Ishikawa (cell line): ENCODE data around the gene HOXC11.

ENCODE experiments used
- CEBPB ChIP-seq: IDR thresholded peaks from 2 replicates; pipeline ENCODE4 v1.6.1; 2012
- CREB1 ChIP-seq: IDR thresholded peaks from 2 replicates; pipeline ENCODE4 v1.6.1; 2012; ENCODE audit warnings: low read depth
- EGR1 ChIP-seq: IDR thresholded peaks from 2 replicates; pipeline ENCODE4 v1.6.1; 2012
- EP300 ChIP-seq: IDR thresholded peaks from 2 replicates; pipeline ENCODE4 v1.6.1; 2012; ENCODE audit warnings: borderline replicate concordance
- FOXM1 ChIP-seq: IDR thresholded peaks from 2 replicates; pipeline ENCODE4 v1.6.1; 2012; ENCODE audit warnings: low read depth, borderline replicate concordance
- MAX ChIP-seq: IDR thresholded peaks from 2 replicates; pipeline ENCODE4 v1.6.1; 2012
- NFIC ChIP-seq: IDR thresholded peaks from 2 replicates; pipeline ENCODE4 v1.6.1; 2012
- RAD21 ChIP-seq: IDR thresholded peaks from 2 replicates; pipeline ENCODE4 v1.6.1; 2012; ENCODE audit warnings: low read depth
- REST ChIP-seq: IDR thresholded peaks from 2 replicates; pipeline ENCODE4 v1.6.1; 2012; ENCODE audit warnings: low read depth, mild to moderate bottlenecking
- TAF1 ChIP-seq: IDR thresholded peaks from 2 replicates; pipeline ENCODE4 v1.6.1; 2012; ENCODE audit warnings: low read depth, mild to moderate bottlenecking
- TCF12 ChIP-seq: IDR thresholded peaks from 2 replicates; pipeline ENCODE4 v1.6.1; 2012; ENCODE audit warnings: low read depth
- TEAD4 ChIP-seq: IDR thresholded peaks from 2 replicates; pipeline ENCODE4 v1.6.1; 2012
- USF1 ChIP-seq: IDR thresholded peaks from 2 replicates; pipeline ENCODE4 v1.6.1; 2012
- YY1 ChIP-seq: IDR thresholded peaks from 2 replicates; pipeline ENCODE4 v1.6.1; 2012; ENCODE audit warnings: low read depth
- ZBTB7A ChIP-seq: IDR thresholded peaks from 2 replicates; pipeline ENCODE4 v1.6.1; 2012; ENCODE audit warnings: low read depth

The HOXC11 gene

GRCh38 chr12:53998900-53999236, 25.9 kb downstream of the HOXC11 start:
- TF ChIP-seq EGR1 (no peak), TAF1 (no peak), NFIC (no peak), YY1 (no peak), MAX (no peak), TEAD4 (no peak), CREB1 (no peak), RAD21 (no peak), CEBPB (no peak), FOXM1 (no peak), ZBTB7A (no peak), TCF12 (no peak)

GRCh38 chr12:53999559-54000115, 26.7 kb downstream of the HOXC11 start:
- TF ChIP-seq NFIC (no peak), CEBPB (no peak), USF1 (peak; percentile 95), TCF12 (0 out of 2 replicates have a peak, but pooled peaks have one; percentile 5)

GRCh38 chr12:54000116-54001114, 27.5 kb downstream of the HOXC11 start, which contains the start of gene HOXC9:
Gene HOXC9 (plus strand): TSS chr12:54000161. CDS start chr12:54000189, 28 bp downstream.
- TF ChIP-seq TEAD4 = no peak
- TF ChIP-seq ZBTB7A = no peak
- peak; percentile 74 for TF ChIP-seq MAX
- no peak for TF ChIP-seq FOXM1
- TF ChIP-seq TCF12 = 0 out of 2 replicates have a peak, but pooled peaks have one; percentile 8
- TF ChIP-seq TAF1 = peak; percentile 21; the same call in 1 of the 2 replicates
- no peak for TF ChIP-seq EP300
- 0 out of 2 replicates have a peak, but pooled peaks have one; percentile 15 for TF ChIP-seq YY1
- no peak for TF ChIP-seq NFIC
- no peak for TF ChIP-seq RAD21

GRCh38 chr12:54001283-54002187, 28.6 kb downstream of the HOXC11 start:
- TF ChIP-seq NFIC (no peak), FOXM1 (no peak), TCF12 (no peak), RAD21 (no peak), EGR1 (no peak)

GRCh38 chr12:54002278-54002914, 29.5 kb downstream of the HOXC11 start:
- TF ChIP-seq EGR1 (no peak), ZBTB7A (no peak), TEAD4 (no peak), MAX (no peak), NFIC (no peak), CEBPB (no peak), CREB1 (no peak), USF1 (no peak), TAF1 (no peak), FOXM1 (no peak), EP300 (no peak), TCF12 (no peak), YY1 (no peak), REST (no peak)

GRCh38 chr12:54002915-54003389, 30.0 kb downstream of the HOXC11 start:
- no peak for TF ChIP-seq MAX
- TF ChIP-seq RAD21 = no peak
- no peak for TF ChIP-seq USF1
- TF ChIP-seq EP300 = no peak
- TF ChIP-seq CEBPB = no peak
- TF ChIP-seq YY1 = no peak
- no peak for TF ChIP-seq FOXM1
- no peak for TF ChIP-seq REST
- TF ChIP-seq EGR1 = no peak
- TF ChIP-seq NFIC = no peak
- TF ChIP-seq TAF1 = no peak
- TF ChIP-seq CREB1 = no peak
- no peak for TF ChIP-seq TEAD4
- TF ChIP-seq ZBTB7A = no peak
- TF ChIP-seq TCF12 = no peak
